Skeletal muscle satellite cell (primary cell): ENCODE data around the gene MSI1. TPM values are rescaled to one million over a fixed set of nuclear protein-coding genes. Genes with fewer than 3 reads are reported as not detected.

Source experiments
- H3K27me3 ChIP-seq: 2 replicates; pipeline ENCODE4 v1.7.0; 2013; ENCODE audit warnings: low read length; ENCODE audit not compliant: control insufficient read depth, insufficient read depth
- H3K36me3 ChIP-seq: 2 replicates; pipeline ENCODE4 v1.7.0; 2013; ENCODE audit warnings: mild to moderate bottlenecking, control low read depth, low read length; ENCODE audit not compliant: insufficient read depth
- H3K4me1 ChIP-seq: 2 replicates; pipeline ENCODE4 v1.7.0; 2013; ENCODE audit warnings: low read length; ENCODE audit not compliant: control insufficient read depth, insufficient read depth
- H3K4me2 ChIP-seq: 2 replicates; pipeline ENCODE4 v1.7.0; 2013; ENCODE audit warnings: mild to moderate bottlenecking, low read length
- H3K4me3 ChIP-seq: 2 replicates; pipeline ENCODE4 v1.7.0; 2013; ENCODE audit warnings: low read length
- H3K9ac ChIP-seq: 2 replicates; pipeline ENCODE4 v1.7.0; 2013; ENCODE audit warnings: mild to moderate bottlenecking, low read depth, low read length, moderate library complexity
- H3K9me3 ChIP-seq: replicated peaks from 2 replicates; pipeline ENCODE4 v1.7.0; 2013; ENCODE audit warnings: mild to moderate bottlenecking, control low read depth, low read length
- small RNA-seq: library from RNA; depleted of rRNA; stranded (forward); fragments of <200 nt; gene quantifications from one replicate; pipeline ENCODE3, GENCODE V24; 2012

MSI1 gene

GRCh38 chr12:120301962-120302815 lies 66.8 kb downstream of the MSI1 start, which contains the start of gene SIRT4:
TSS of gene SIRT4 (plus strand) at chr12:120302321. CDS start at chr12:120303562, 1,241 bp downstream.
- Histone ChIP-seq H3K9me3 (no peaks in the 10 kb centered on the region), H3K4me1 (no peaks in the 10 kb centered on the region), H3K4me2 (peak within 1 kb of the TSS; percentile 84), H3K36me3 (no peaks in the 10 kb centered on the region), H3K4me3 (peak within 1 kb of the TSS; percentile 74), H3K27me3 (no peaks in the 10 kb centered on the region), H3K9ac (peak within 1 kb of the TSS; percentile 78)

DNA sequence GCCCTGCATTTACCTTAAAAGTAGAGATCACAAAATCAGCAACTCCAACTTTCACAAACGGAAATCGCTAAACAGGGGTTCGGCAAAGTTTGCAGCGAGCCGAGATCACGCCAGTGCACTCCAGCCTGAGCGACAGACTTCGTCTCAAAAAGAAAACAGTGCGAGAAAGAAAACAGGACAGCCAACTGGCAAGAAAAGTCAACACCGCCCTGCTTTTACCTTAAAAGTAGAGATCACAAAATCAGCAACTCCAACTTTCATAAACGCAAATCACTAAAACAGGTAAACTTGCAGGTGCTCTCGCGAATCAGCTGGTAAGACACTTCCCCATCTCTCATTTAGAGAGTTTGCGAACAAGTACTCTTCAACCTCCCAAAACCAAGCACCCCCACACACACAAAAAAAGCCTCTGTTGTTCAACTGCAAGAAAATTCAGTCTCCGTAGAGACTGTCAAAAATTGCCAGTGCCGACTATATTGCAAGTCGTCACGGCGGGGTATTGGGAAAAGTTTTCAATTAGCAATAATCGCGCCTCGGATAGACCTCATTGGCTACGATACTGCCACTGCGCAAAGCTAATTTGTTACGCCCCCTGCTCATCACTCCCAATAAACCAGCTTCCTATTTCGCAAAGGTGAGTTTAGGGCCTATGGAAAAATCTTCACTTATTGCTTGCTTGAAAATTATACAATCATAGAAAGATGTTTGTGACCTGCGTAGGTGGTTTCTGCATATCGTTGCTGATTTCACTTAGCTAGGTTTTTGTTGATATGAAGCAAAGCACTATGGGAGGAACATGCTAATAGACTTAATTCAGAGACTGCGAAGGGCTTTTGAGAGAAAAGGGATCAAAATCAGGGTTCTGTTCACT lies 76.1 kb downstream of the MSI1 start, which contains the start of gene RNU4-1:
RNU4-1 (minus strand) TSS at position 577 of the 871 bp plus-strand sequence.
- H3K4me1 ChIP-seq: peaks cover 13% of the 10 kb centered on the region
- H3K9me3 ChIP-seq: no peaks in the 10 kb centered on the region
- no peaks in the 10 kb centered on the region for H3K27me3 ChIP-seq
- H3K4me2 ChIP-seq: peak within 1 kb of the TSS; percentile 75
- H3K9ac ChIP-seq: peak within 1 kb of the TSS; percentile 92
- H3K4me3 ChIP-seq: peak within 1 kb of the TSS; percentile 50
- no peaks in the 10 kb centered on the region for H3K36me3 ChIP-seq

- Histone ChIP-seq H3K9ac (peak overlapping the region; percentile 92), H3K27me3 (no peaks in the 10 kb centered on the region), H3K36me3 (no peaks in the 10 kb centered on the region), H3K4me1 (peaks cover 13% of the 10 kb centered on the region), H3K4me3 (peak overlapping the region; percentile 50), H3K4me2 (peak overlapping the region; percentile 75), H3K9me3 (no peaks in the 10 kb centered on the region)
Observed at GRCh38 chr12:120292411-120292660, 76.6 kb downstream of the MSI1 start.

Small RNAs within 50 kb of the gene (small RNA-seq; reads per million reads assigned to genes)
- gene RNU4-1: 280 reads per million, percentile 98 among the genes with 10 or more reads in this experiment
- gene RNU4-2: 638 reads per million, percentile 99 among the genes with 10 or more reads in this experiment
- not detected for gene RNU6-1088P
